GM19025 (cell line): ENCODE measurements around the gene CD9.

Experiments used
- ATAC-seq: cut with Tn5 transposase; IDR thresholded peaks from one replicate; pipeline ENCODE4 v1.9.1; 2021; ENCODE audit warnings: mild to moderate bottlenecking, low read depth, moderate library complexity; ENCODE audit not compliant: unreplicated experiment

CD9 gene

GRCh38 chr12:6215932-6216494 lies 15.8 kb downstream of the CD9 start:
- ATAC-seq: no peak

GRCh38 chr12:6216581-6216980 lies 16.4 kb downstream of the CD9 start:
- ATAC-seq: no peak

DNA sequence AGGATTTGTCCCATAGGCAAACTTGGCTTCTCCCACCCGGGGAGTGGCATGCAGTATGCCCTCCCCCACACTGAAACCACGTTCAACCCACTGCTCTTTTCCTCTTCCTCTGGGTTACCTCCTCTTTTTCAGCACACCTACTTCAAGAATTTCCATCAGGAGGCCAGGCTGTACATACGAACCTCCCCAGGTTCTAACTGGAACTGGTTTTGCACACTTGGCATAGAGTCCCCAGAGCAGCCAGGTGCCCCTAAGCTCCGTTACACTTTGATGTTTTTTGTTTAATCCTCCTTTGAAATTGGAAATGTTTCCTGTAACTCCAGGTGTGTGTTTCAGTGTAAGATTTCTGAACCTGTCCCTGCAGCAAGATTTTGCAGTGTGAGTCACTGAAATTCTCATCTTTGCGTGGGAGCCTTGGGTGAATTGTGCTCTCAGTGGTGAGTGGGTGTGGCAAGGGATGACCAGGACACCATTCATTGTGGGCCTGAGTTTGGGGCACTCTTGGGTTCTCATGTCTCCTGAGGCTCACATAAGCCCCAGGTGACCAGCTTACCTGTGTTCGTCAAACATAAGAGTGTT lies 18.2 kb downstream of the CD9 start:
- no peak for ATAC-seq

- no peak for ATAC-seq
These were observed 19.8 kb downstream of the CD9 start for GRCh38 chr12:6219980-6220379.

DNA sequence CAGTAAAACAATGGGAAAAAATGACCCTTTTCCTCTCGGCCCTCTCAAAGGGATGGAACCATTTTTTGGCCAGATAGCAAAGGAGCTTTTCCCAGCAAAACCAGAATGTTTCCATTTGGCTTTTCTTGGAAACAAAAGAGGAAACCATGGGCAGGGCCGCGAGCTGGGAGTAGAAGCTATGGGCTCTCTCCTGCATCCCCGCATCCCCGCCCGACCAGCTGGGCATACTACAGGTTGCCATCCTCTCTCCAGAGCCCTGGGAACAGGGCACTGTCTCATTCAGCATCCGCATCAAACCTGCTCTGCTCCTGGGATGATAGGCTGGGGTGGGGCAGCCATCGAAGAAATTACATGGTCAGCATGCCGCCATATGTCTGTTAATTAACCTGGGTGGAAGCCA lies 20.9 kb downstream of the CD9 start:
- no peak for ATAC-seq

GRCh38 chr12:6222078-6222654 lies 22.0 kb downstream of the CD9 start:
- no peak for ATAC-seq

GRCh38 chr12:6223545-6223944 lies 23.3 kb downstream of the CD9 start:
- ATAC-seq: no peak

- ATAC-seq: no peak
These were observed 24.4 kb downstream of the CD9 start for GRCh38 chr12:6224550-6224949.

DNA sequence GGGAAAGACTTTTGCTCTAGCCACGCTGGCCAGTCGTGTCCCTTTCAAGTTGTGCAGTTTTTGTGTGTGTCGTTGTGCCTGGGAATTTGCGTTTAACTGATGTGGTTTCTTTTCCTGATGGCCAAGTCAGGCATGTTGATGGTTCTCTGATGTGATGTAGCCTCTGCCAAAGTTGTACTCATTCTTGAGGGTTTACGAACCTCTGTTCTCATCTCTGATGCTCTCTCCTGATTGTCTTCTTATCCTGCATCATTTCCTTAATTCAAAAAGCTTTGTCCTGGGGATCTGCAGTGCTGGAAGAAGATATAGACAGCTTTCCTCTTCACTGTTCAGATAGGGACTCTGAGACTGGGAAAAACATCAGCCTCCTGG lies 25.4 kb downstream of the CD9 start:
- no peak for ATAC-seq

DNA sequence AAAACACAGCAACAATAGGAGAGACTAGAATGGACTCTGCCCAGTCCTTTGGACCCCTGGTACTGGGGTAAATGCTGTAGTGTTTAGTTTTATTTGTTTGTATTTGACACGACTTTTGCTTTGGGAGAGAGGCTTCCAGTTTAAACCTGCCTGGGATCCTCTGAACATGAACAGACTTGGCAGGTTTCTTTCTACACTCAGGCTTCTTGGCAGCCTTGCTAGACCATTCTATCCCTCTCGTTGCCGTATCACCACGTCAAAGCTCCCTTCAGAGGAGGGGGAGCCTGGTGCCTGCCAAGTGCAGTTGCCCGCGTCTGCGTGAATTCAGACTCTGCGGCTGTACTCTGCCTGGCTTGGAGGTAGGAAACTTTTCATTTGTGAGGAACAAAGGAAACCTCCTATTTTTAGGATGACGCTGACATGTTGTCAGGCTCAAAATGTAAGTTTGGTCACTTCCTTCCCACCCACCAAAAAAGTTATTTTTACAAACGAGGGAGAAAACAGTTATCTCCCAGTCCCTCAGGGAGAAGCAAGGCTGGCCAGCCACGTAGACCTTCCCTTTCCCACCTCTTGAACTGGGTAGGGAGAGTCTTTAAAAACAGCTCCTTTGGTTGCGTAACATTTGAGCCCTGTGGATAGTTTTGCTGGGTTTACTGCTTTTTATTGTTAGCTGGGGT lies 25.9 kb downstream of the CD9 start:
- no peak for ATAC-seq

DNA sequence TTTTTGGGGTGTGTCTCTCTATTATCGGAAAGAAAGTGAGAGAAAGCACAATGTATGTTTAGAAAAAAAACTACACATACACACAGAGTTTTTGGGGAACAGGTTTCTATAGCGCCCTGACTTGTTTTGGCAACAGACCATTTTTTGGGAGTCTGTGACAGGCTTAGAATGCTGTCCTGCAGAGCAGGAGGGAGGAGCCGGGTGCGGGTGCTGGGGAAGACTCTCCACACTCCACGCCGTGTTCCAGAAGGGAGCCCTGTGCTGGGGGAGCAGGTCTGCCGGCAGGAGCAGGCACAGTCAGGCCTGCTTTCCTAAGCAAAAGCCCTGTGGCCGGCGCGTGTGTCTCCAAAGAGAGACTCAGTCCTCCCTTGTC lies 26.5 kb downstream of the CD9 start:
- ATAC-seq: no peak

DNA sequence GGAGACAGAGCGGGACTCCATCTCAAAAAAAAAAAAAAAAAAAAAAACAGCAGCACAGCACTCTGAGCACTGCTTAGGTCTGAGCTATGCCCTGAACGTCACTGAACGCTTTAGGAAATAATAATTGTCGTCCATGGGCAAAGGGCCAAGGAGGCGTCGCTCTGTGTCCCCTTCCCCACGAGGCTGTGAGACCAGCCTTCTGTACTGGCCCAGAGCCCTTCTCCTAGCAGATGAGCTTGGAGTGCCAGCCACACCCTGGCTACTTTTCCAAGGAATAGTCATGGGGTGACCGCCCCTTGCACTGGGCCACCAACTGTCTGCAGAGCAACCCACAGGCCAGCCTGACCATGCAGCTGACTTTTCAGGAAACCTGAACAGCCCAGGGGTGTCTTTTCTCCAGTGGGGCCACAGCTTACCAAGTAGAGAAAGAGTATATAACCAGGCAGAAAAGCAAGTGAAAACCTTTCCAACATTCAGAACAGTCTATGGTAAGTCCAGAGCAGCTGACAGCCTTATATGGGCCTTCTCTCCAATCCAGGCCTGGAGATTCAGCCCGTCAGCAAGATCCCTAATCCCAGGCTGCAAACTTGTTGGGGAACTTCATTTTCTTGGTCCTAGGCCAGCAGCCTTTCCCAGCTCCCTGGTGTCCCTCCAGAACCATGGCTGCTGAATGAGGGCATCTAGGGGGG lies 28.5 kb downstream of the CD9 start:
- no peak for ATAC-seq

DNA sequence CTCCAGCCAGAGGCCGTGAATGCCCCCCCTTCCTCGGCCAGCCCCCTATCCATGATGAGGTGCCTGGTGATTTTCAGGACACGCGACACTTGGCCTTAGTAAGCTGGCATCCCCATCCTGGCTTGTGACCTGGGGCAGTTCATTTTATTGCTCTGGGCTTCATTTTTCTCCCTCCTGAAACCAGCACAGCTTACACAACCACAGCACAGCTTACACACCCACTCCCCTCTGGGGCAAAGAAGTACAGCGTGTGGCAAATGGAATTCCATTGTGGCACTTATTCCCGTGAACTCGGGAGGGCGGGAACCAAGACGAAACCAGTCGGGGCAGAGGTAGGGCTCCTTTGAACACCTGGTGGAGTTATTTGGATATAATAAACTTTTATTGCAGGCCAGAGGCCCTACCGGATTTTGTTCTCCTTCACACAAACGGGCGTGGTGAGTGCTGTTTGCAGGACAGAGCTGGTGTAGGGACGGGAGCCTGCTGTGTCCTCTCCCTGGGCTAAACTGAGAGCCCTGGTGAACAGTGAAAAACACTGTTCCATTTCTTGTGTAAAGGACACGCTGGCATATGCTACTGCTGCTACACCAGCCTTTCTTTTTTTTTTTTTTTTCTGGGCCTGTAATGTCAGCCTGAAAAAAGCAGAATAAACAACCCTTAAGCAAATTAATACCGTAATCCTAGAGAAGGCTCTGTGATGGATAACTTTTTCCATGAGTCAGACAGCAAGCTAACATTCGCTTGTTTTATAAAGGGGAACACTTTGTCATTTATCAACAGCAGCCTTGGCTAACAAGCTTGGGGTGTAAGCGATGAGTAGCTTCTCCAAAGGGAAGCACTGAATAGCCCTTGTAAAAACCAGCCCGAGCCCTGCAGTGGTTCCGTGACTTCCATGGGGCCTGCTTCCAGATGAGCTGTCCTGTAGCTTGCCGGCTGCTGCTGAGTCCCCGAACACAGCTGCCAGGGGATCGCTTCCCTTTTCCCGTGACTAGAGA lies 29.3 kb downstream of the CD9 start:
- ATAC-seq: no peak

DNA sequence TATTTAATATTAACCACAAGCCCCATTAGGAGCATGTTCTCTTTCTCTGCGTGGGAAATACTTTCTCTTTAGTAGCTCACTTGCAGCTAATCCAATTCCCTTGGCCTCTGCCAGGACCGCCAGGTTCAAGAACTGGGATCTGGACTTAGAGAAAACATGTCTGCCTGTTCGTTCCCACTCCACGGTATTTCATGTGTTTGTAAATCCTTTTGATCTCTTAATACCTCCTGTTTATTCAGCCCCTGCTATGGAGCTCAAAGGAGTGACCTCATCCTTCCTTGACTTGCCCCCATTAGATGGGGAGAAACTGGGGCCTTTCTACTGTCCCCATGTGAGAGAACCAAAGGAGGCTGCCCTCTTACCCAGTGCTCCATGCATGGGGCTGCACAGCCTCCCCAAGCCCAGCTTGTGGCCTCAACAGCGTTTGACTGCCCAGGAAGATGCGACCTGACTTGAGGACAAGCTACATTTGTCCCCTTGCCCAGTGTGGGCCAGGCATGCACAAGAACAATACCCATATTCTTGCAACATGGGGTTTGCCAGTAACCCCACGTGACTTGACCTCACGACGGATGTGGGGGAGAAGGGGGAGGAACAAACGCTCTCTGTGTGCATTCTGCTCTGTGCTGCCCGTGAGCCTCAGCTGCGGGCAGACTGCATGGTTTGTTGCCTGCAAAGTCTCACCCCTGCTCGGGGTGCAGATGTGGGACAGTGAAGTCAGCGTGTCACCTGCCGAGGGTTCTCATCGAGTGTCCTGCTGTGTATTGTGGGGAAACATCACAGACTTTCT lies 30.3 kb downstream of the CD9 start:
- peak; percentile 66 for ATAC-seq

DNA sequence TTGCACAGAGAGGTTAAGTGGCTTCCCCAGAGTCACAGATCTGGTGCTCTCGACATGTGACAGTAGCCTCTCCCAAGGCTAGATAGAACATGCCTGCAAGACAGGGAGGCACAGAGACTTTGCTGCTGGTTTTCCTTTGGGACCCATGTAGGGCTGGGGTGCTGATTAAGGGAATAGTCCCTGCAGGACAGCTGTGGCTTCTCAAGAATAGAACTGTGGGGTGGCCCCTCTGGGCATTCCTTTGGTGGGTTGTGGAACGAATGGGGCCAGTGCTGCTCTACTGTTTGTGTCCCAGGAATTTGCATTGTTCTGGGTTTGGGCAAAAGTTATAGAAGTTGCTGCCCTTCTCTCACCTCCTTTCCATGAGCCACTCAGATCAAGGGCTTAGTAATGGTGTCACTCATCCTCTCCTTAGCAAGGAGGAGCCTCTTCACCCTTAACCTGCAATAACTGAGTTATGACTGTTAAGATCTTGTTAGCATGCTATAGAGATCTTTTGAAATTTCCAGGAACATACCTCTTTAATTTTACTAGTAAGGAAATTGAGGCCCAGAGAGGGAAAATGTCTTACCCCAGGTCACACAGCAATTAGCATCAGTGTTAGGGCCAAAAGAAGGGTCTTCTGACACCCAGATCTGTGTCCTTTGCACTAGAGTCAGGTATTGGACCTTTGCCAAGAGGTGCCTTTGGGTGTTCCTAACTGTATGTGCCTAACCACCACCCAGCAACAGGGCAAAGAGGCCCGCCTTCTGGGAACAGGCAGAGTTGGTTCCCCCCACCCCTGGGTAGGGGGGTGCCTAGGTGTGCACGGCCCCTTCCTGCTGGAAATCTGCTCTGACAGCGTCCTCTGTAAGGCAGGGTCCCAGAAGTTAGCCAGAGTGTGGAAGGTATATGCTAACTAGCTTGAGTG lies 31.4 kb downstream of the CD9 start:
- ATAC-seq: no peak

DNA sequence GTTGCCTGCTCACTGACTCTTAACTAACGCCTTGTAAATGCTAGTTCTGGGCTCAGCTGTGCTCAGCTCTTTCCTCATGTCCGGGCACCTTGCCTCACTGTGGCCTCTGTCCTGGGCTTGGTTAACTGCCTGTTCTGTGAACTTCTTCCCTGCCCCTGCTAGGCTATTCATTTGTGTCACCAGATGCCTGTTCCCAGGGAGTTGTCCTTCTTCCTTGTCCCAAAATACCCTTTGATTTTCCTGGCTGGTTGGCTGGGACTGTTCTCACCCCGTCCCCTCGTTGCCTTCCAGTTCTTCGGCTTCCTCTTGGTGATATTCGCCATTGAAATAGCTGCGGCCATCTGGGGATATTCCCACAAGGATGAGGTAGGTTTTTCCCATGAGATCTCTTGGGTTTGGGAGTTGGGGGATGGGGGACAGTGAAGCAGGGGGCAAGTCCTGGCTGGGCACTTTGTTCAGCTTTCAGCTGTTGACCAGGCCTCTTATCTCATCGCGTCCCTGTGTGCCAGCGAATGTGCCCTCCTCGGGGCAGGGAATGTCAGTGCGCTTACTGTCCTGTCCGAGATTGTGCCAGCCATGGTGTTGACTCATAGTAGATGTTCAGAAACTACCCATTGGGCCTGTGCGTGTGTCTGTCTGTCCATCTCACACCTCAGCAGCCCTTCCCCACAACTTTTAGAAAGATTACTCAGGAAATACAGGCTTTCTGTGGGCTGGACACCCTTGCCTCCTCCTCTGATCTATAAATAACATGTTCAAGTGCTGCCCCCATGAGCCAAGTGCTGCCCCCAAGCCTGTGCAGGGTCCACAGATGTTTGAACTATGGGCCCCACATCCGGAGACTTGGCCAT lies 33.1 kb downstream of the CD9 start:
- ATAC-seq: no peak

DNA sequence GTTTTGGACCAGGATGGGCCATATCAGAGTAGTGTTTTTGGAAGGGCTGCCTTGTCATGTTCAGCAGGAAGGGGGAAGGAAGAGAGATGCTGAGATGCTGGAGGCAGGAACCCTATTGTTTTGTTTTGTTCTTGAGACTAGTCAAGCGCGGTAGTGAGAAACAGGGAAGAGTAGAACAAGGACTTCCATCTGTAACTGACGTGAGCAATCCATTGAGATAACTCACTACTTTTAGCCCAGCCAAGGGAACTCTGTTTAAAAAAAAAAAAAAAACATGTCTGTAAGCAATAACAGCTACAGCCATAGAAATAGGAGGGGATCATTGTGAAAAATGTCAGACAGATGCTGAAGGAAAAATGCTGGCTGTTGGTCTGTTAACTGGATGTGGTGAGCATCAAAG lies 34.0 kb downstream of the CD9 start:
- ATAC-seq: no peak

- no peak for ATAC-seq
These were observed 34.7 kb downstream of the CD9 start for GRCh38 chr12:6234906-6235305.
